NCI-H748 treated with DMSO at 0.1 percent for 48 hours (cell line): ENCODE data around the gene NOTCH2NLA.
"Not testable (repeated sequence)": the region's sequence is repeated elsewhere in the genome, so short reads cannot be mapped to it uniquely, and the experiment has no call there.

Experiments
- DNase-seq: peaks from one replicate; lab custom pipeline; 2025; lab: John Stamatoyannopoulos, UW

NOTCH2NLA gene

GRCh38 chr1:146228710-146229477 is at the start of gene NOTCH2NLA:
Gene NOTCH2NLA, minus strand, starts transcription at chr1:146229021. Its CDS starts 39,684 bp downstream, at chr1:146189337.
- DNase-seq = not testable (repeated sequence)

- not testable (repeated sequence) for DNase-seq
Measured at GRCh38 chr1:146278346-146278745, 49.5 kb upstream of the NOTCH2NLA start.

- not testable (repeated sequence) for DNase-seq
Measured at GRCh38 chr1:146277087-146277486, 48.3 kb upstream of the NOTCH2NLA start.

GRCh38 chr1:146274083-146274482 is 45.3 kb upstream of the NOTCH2NLA start:
- DNase-seq = not testable (repeated sequence)

- DNase-seq = not testable (repeated sequence)
Measured at GRCh38 chr1:146273194-146273593, 44.4 kb upstream of the NOTCH2NLA start.

- DNase-seq = not testable (repeated sequence)
Measured at GRCh38 chr1:146272734-146273133, 43.9 kb upstream of the NOTCH2NLA start.

- not testable (repeated sequence) for DNase-seq
Measured at GRCh38 chr1:146271977-146272376, 43.2 kb upstream of the NOTCH2NLA start.

GRCh38 chr1:146270129-146270528 is 41.3 kb upstream of the NOTCH2NLA start:
- not testable (repeated sequence) for DNase-seq

GRCh38 chr1:146266179-146266748 is 37.4 kb upstream of the NOTCH2NLA start:
- DNase-seq = not testable (repeated sequence)

- DNase-seq = not testable (repeated sequence)
Measured at GRCh38 chr1:146264761-146265160, 35.9 kb upstream of the NOTCH2NLA start.

- DNase-seq = not testable (repeated sequence)
Measured at GRCh38 chr1:146260006-146260730, 31.3 kb upstream of the NOTCH2NLA start.

- not testable (repeated sequence) for DNase-seq
Measured at GRCh38 chr1:146257992-146258552, 29.3 kb upstream of the NOTCH2NLA start.

GRCh38 chr1:146254569-146255197 is 25.9 kb upstream of the NOTCH2NLA start:
- DNase-seq = not testable (repeated sequence)

- DNase-seq = not testable (repeated sequence)
Measured at GRCh38 chr1:146253249-146253855, 24.5 kb upstream of the NOTCH2NLA start.

- not testable (repeated sequence) for DNase-seq
Measured at GRCh38 chr1:146251523-146251922, 22.7 kb upstream of the NOTCH2NLA start.

- DNase-seq = not testable (repeated sequence)
Measured at GRCh38 chr1:146248643-146249042, 19.8 kb upstream of the NOTCH2NLA start.

GRCh38 chr1:146236626-146237025 is 7.8 kb upstream of the NOTCH2NLA start:
- not testable (repeated sequence) for DNase-seq

- DNase-seq = not testable (repeated sequence)
Measured at GRCh38 chr1:146236026-146236601, 7.3 kb upstream of the NOTCH2NLA start.

- DNase-seq = not testable (repeated sequence)
Measured at GRCh38 chr1:146228144-146228682, 608 bp downstream of the NOTCH2NLA start.

GRCh38 chr1:146174531-146174930 is 54.3 kb downstream of the NOTCH2NLA start:
- not testable (repeated sequence) for DNase-seq

- not testable (repeated sequence) for DNase-seq
Measured at GRCh38 chr1:146167740-146168139, 61.1 kb downstream of the NOTCH2NLA start.
